HCT116 (cell line): ENCODE data around the gene HLCS.

ENCODE experiments used
- CEBPB ChIP-seq: IDR thresholded peaks from 2 replicates; pipeline ENCODE4 v1.6.1; 2012; ENCODE audit warnings: low read depth
- CTCF ChIP-seq, 3 experiments: fragments of 200-600 bp in 1 of 3; sonication (generic) in 1 of 3; IDR thresholded peaks in 2 of 3; conservative IDR thresholded peaks in 1 of 3; 2 replicates each; pipeline ENCODE4 v1.5.1; 2012 to 2017; ENCODE audit warnings: low read depth in 2 of 3, low read length in 2 of 3, antibody characterized with exemption in 1 of 3, borderline replicate concordance in 1 of 3, control low read depth in 1 of 3, mild to moderate bottlenecking in 1 of 3, mixed read lengths in 1 of 3, mixed run types in 1 of 3, moderate library complexity in 1 of 3; ENCODE audit not compliant: insufficient read depth in 1 of 3
- EZH2 ChIP-seq: fragments of 200-600 bp; sonication (generic); IDR thresholded peaks from 2 replicates; pipeline ENCODE4 v1.6.1; 2017; ENCODE audit warnings: antibody characterized with exemption, mixed run types
- EZH2phosphoT487 ChIP-seq: fragments of 200-600 bp; IDR thresholded peaks from 2 replicates; pipeline ENCODE4 v1.6.1; 2018; ENCODE audit warnings: antibody characterized with exemption, borderline replicate concordance
- FOSL1 ChIP-seq: IDR thresholded peaks from 2 replicates; pipeline ENCODE4 v1.6.1; 2012; ENCODE audit warnings: low read depth
- POLR2A ChIP-seq: IDR thresholded peaks from 2 replicates; pipeline ENCODE4 v1.7.0; 2011; ENCODE audit warnings: borderline replicate concordance; ENCODE audit not compliant: insufficient read depth, insufficient read length; ENCODE audit errors: extremely low read depth
- RAD21 ChIP-seq: IDR thresholded peaks from 2 replicates; pipeline ENCODE4 v1.6.1; 2012; ENCODE audit warnings: low read depth, mild to moderate bottlenecking
- YY1 ChIP-seq: IDR thresholded peaks from 2 replicates; pipeline ENCODE4 v1.6.1; 2011; ENCODE audit warnings: low read length, low read depth, moderate library complexity, mild to moderate bottlenecking; ENCODE audit not compliant: insufficient replicate concordance; ENCODE audit errors: extremely low read depth
- ZFX ChIP-seq: fragments of 450-650 bp; IDR thresholded peaks from 2 replicates; pipeline ENCODE4 v1.6.1; 2017
- TF ChIP-seq, protein P1 (sequence below): IDR thresholded peaks from 2 replicates; pipeline ENCODE4 v1.6.1; 2012

- TF ChIP-seq CTCF (IDR thresholded peaks at IDR 0.05 in 2 of 3, conservative IDR thresholded peaks at IDR 0.05 in 1 of 3; ENCODE audit: borderline replicate concordance in 1 of 3, insufficient read depth in 1 of 3, low read depth in 2 of 3, low read length in 2 of 3) (no peak), EZH2phosphoT487 (no peak), RAD21 (no peak), EZH2 (no peak), POLR2A (no peak), FOSL1 (no peak), CEBPB (no peak), ZFX (no peak), YY1 (no peak)
- TF ChIP-seq, protein P1, sequence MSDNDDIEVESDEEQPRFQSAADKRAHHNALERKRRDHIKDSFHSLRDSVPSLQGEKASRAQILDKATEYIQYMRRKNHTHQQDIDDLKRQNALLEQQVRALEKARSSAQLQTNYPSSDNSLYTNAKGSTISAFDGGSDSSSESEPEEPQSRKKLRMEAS: no peak
Measured at GRCh38 chr21:36851121-36851520, 115.3 kb downstream of the HLCS start.
